Tibial artery (tissue), 4 donors: Measurements from ENCODE around the gene TARBP1.
"Not testable (repeated sequence)": the region's sequence is repeated elsewhere in the genome, so short reads cannot be mapped to it uniquely, and the experiment has no call there.

Experiments used
- DNase-seq, 2 donors: peaks; one replicate each; pipeline ENCODE4 v3.0.0-alpha.2; 2019
- H3K27ac ChIP-seq, 2 donors: fragments of 200-600 bp; sonication (generic) in 1 of 2; 1 replicate in 1 of 2; 2 replicates in 1 of 2; pipeline ENCODE4 v1.5.1; 2018 to 2019; ENCODE audit warnings: mild to moderate bottlenecking in 1 of 2
- H3K27me3 ChIP-seq, 2 donors: fragments of 200-600 bp; sonication (generic) in 1 of 2; one replicate each; pipeline versions ENCODE4 v1.5.1 to v1.6.0; 2016 to 2019
- H3K36me3 ChIP-seq, 3 donors: fragments of 200-600 bp; sonication (generic) in 2 of 3; one replicate each; pipeline ENCODE4 v1.5.1; 2016 to 2019; ENCODE audit warnings: mild to moderate bottlenecking in 2 of 3
- H3K4me1 ChIP-seq, 4 donors: fragments of 200-600 bp; sonication (generic) in 2 of 4; 1 replicate in 3 of 4; 2 replicates in 1 of 4; pipeline ENCODE4 v1.5.1; 2016 to 2019
- H3K4me3 ChIP-seq, 2 donors: fragments of 200-600 bp; sonication (generic) in 1 of 2; 1 replicate in 1 of 2; 2 replicates in 1 of 2; pipeline ENCODE4 v1.5.1; 2018 to 2019; ENCODE audit warnings: mild to moderate bottlenecking in 2 of 2
- H3K9me3 ChIP-seq, 3 donors: fragments of 200-600 bp; sonication (generic) in 1 of 3; one replicate each; pipeline ENCODE4 v1.5.1; 2016 to 2019
- CTCF ChIP-seq, 2 experiments: fragments of 200-600 bp in 1 of 2; fragments of 450-650 bp in 1 of 2; IDR thresholded peaks; one replicate each; pipeline ENCODE4 v1.5.1; 2017 to 2019; ENCODE audit warnings: antibody characterized with exemption in 2 of 2, mild to moderate bottlenecking in 1 of 2, moderate library complexity in 1 of 2
- intact Hi-C: fragments of 100-400 bp; cut with DNase I; formaldehyde crosslinking; loops from one replicate; pipeline ENCODE4 v1.15.0; 2023; ENCODE audit warnings: low total_unique reads

TARBP1 gene

GRCh38 chr1:234401658-234402057 is 77.3 kb downstream of the TARBP1 start:
- Histone ChIP-seq H3K27ac (no peak overlapping the region), H3K4me1 (no peaks in the 10 kb centered on the region), H3K4me3 (no peak overlapping the region), H3K36me3 (peaks cover 0 to 10% (median 0%) of the 10 kb centered on the region in 3 donors), H3K9me3 (no peaks in the 10 kb centered on the region), H3K27me3 (no peaks in the 10 kb centered on the region)
- no peak for DNase-seq
- intact Hi-C loops: no loop called here
- TF ChIP-seq CTCF (IDR thresholded peaks at IDR 0.05): no peak

GRCh38 chr1:234400773-234401172 is 78.2 kb downstream of the TARBP1 start:
- no peak overlapping the region for H3K4me3 ChIP-seq
- no peaks in the 10 kb centered on the region for H3K9me3 ChIP-seq
- H3K36me3 ChIP-seq: peaks cover 0 to 7% (median 0%) of the 10 kb centered on the region in 3 donors
- DNase-seq: no peak
- intact Hi-C loops: no loop called here
- no peak for TF ChIP-seq CTCF (IDR thresholded peaks at IDR 0.05)
- no peak overlapping the region for H3K27ac ChIP-seq
- H3K4me1 ChIP-seq: no peaks in the 10 kb centered on the region
- no peaks in the 10 kb centered on the region for H3K27me3 ChIP-seq

- H3K36me3 ChIP-seq, H3K27me3 ChIP-seq, H3K9me3 ChIP-seq, intact Hi-C loops, H3K27ac ChIP-seq, H3K4me1 ChIP-seq, DNase-seq, H3K4me3 ChIP-seq: not testable (repeated sequence)
These were observed 79.5 kb downstream of the TARBP1 start for GRCh38 chr1:234399515-234399914.

GRCh38 chr1:234398849-234399381 is 80.1 kb downstream of the TARBP1 start:
- no peaks in the 10 kb centered on the region for H3K4me1 ChIP-seq
- H3K27ac ChIP-seq: no peak overlapping the region
- no peaks in the 10 kb centered on the region for H3K27me3 ChIP-seq
- no peak for DNase-seq
- H3K9me3 ChIP-seq: no peaks in the 10 kb centered on the region
- H3K36me3 ChIP-seq: no peaks in the 10 kb centered on the region
- intact Hi-C loops: no loop called here
- TF ChIP-seq CTCF (IDR thresholded peaks at IDR 0.05): no peak
- no peak overlapping the region for H3K4me3 ChIP-seq

GRCh38 chr1:234397732-234398131 is 81.2 kb downstream of the TARBP1 start:
- TF ChIP-seq CTCF (IDR thresholded peaks at IDR 0.05): no peak
- DNase-seq: no peak
- H3K27me3 ChIP-seq: no peaks in the 10 kb centered on the region
- no peaks in the 10 kb centered on the region for H3K4me1 ChIP-seq
- no peaks in the 10 kb centered on the region for H3K9me3 ChIP-seq
- H3K27ac ChIP-seq: no peak overlapping the region
- intact Hi-C loops: no loop called here
- peaks cover 0 to 6% (median 6%) of the 10 kb centered on the region in 3 donors for H3K36me3 ChIP-seq
- H3K4me3 ChIP-seq: no peak overlapping the region

- intact Hi-C loops: no loop called here
- no peaks in the 10 kb centered on the region for H3K9me3 ChIP-seq
- no peak for TF ChIP-seq CTCF (IDR thresholded peaks at IDR 0.05)
- no peak overlapping the region for H3K4me3 ChIP-seq
- H3K27ac ChIP-seq: no peak overlapping the region
- DNase-seq: no peak
- no peaks in the 10 kb centered on the region for H3K27me3 ChIP-seq
- H3K4me1 ChIP-seq: no peaks in the 10 kb centered on the region
- H3K36me3 ChIP-seq: peaks cover 0 to 12% (median 10%) of the 10 kb centered on the region in 3 donors
These were observed 82.1 kb downstream of the TARBP1 start for GRCh38 chr1:234396871-234397270.
